NCI-H1092 (cell line): ENCODE measurements around the gene IFNL2.
"Not testable (repeated sequence)": the region's sequence is repeated elsewhere in the genome, so short reads cannot be mapped to it uniquely, and the experiment has no call there.

Experiments
- DNase-seq: peaks from one replicate; lab custom pipeline; 2025; lab: John Stamatoyannopoulos, UW

IFNL2 gene

GRCh38 chr19:39268085-39268484 lies at the start of gene IFNL2:
Gene IFNL2 (plus strand): TSS chr19:39268396. CDS start chr19:39268569, 173 bp downstream.
- not testable (repeated sequence) for DNase-seq

GRCh38 chr19:39219108-39219507 lies 49.1 kb upstream of the IFNL2 start:
- DNase-seq = not testable (repeated sequence)

DNA sequence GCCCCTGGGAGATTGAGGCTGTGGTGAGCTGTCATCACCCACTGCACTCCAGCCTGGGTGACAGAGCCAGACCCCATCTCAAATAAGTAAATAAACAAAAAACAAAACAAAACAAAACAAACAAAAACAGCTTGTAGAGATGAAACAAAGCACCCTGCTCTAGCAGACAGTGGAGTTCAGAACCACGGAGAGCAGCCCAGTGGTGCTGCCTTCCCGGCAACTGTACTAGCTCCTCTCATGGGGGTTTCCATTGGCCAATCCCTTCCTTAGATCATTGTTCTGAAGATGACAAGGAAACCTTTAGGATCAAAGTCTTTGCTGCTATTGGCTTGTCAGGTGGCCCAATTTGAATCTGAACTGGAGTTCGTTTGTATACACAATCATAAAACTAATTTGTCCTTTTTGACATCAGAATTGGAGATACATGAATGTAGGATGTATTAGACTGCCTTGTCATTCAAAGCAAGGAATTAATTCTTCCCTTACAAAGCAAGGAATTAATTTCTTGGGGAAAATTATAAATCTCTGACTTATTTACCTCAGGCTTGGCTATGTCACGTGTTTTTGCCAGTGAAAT lies 44.4 kb upstream of the IFNL2 start:
- no peak for DNase-seq

- DNase-seq = no peak
These were observed 43.3 kb upstream of the IFNL2 start for GRCh38 chr19:39224910-39225309.

- DNase-seq = no peak
These were observed 38.0 kb upstream of the IFNL2 start for GRCh38 chr19:39230096-39230764.

- no peak for DNase-seq
These were observed 35.5 kb upstream of the IFNL2 start for GRCh38 chr19:39232708-39233107.

GRCh38 chr19:39236527-39236926 lies 31.7 kb upstream of the IFNL2 start:
- DNase-seq = no peak

- DNase-seq = no peak
These were observed 30.7 kb upstream of the IFNL2 start for GRCh38 chr19:39237200-39238184.

DNA sequence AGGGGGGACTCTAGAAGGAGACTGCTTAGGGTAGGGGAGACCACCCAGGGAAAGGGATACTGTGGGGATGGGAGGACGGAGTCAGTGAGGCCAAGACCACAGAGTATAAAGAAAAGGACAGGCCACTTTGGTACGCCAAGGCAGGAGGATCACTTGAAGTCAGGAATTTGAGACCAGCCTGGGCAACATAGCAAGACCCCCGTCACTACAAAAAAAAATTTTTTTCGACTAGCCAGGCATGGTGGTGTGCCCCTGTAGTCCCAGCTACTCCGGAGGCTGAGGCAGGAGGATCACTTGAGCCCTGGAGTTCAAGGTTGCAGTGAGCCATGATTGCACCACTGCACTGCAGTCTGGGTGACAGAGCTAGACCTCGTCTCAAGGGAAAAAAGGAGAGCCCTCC lies 30.0 kb upstream of the IFNL2 start:
- no peak for DNase-seq

DNA sequence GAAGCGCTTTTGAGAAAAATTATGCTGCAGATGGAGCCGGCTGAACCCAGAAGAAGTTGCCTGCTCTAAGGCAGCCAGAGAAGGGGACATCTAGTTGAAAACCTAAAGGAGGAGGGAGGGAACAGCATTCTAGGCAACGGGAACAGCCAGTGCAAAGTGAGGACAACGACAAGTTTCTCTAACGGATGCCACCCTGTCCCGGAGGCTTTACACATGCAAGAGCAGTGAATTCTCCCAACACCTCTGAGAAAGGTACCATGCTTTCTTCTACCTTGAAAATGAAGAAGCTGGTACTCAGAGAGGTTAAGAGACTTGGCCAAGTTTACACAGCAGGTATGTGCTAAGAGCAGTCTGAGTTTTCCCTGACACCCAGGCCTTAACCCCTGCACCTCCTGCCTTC lies 29.3 kb upstream of the IFNL2 start:
- DNase-seq = no peak

DNA sequence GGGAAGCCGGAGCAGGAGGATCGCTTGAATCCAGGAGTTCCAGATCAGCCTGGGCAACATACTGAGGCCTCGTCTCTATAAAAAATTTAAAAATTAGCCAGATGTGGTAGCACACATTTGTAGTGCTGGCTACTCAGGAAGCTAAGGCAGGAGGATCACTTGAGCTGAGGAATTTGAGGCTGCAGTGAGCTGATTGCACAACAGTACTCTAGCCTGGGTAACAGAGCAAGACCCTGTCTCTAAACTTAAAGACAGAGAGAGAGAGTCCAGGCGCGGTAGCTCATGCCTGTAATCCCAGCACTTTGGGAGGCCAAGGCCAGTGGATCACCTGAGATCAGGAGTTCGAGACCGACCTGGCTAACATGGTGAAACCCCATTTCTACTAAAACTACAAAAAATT lies 27.8 kb upstream of the IFNL2 start:
- no peak for DNase-seq

DNA sequence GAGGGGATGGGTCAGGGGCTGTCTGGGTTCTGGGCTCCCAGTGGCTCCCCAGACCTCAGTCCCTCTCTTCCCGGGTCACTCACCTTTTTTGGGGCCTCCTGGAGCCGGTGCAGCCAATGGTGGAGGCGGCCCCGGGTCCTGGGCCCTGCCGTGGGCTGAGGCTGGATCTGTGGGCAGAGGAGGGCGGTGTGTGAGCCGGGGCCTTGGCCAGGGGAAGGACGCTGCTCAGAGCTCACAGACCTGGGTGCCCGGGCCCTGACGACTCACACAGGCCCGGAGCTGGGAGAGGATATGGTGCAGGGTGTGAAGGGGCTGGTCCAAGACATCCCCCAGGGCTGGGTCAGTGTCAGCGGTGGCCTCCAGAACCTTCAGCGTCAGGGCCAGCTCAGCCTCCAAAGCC lies 24.5 kb upstream of the IFNL2 start:
- DNase-seq = not testable (repeated sequence)

GRCh38 chr19:39244410-39245100 lies 23.6 kb upstream of the IFNL2 start, which contains the start of gene IFNL3:
Gene IFNL3 (minus strand): TSS chr19:39245006. CDS start chr19:39244967, 39 bp downstream.
- not testable (repeated sequence) for DNase-seq

DNA sequence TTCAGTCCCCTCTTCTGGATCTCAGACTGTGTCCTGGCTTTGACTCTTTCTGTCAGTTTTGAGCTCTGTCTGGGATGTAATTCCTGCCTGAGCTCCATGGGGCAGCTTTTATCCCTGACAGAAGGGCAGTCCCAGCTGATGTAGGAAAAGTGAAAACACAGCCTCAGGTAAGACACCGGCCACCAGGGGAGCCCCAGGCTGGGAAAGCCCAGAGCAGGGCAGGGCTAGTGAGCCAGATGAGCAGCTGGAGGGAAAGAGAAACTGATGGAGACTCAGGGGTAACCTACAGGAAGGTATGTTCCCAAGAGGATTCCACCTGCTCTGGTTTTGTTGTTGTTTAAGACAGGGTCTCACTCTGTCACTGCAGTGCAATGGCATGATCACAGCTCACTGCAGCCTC lies 23.0 kb upstream of the IFNL2 start:
- DNase-seq = not testable (repeated sequence)

- DNase-seq = no peak
These were observed 21.1 kb upstream of the IFNL2 start for GRCh38 chr19:39246951-39247669.

DNA sequence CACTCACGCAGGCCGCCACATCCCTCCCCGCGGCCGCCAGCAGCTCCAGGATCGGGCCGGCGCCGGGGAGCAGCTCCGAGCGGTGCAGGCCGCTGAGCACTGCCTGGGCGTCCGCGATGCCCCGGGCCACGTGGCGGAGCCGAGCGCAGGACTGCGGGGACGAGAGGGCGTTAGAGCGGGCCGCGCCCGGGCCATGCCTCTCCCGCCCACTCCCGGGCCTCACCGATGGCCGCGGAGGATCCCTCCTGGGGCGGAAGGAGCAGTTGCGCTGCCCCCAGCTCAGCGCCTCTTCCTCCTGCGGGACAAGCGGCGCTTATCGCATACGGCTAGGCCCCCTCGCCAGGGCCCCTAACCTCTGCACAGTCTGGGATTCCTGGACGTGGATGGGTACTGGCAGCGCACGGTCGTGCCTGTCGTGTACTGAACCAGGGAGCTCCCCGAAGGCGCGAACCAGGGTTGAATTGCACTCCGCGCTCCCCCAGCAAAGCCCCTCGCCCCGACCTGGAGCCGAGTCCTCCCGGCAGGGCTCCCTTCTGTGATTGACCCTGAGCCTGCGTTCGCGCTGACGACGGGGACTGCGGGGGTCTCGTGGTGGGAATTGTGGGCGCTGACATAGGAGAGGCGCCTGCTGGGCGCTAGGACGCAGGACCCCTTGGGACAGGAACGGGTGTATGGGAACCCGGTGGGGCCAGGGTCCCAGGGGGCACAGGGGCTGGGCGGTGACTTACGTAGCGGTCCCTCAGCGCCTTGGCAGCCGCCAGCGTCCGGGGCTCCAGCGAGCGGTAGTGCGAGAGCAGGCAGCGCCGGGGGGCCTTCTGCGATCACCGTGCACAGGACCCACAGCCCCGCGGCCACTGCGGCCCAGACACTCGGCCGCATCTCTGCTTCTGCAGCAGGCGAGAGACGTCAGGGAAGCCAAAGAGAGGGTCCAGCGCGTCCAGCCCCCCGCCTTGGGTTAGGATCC lies 20.2 kb upstream of the IFNL2 start:
- DNase-seq = no peak

DNA sequence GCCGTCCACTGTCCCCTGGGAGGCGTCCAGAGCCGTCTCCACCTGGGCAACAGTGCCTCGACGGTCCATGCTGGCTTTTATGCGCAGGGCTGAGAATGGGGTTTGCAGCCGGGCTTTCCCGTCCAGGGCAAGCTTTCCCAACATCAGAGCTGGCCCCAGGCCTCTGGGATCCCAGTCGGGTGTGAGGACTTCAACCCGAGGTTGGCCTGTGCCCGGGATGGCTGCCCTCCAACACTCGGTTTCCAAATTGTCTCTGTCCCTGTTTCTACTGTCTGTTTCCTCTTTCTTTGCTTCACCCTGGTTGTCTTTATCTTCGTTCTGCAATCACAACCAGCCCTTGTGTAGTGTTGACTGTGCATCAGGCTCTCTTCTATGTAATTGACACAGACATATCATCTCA lies 19.4 kb upstream of the IFNL2 start, which contains the start of gene IFNL4:
IFNL4 (minus strand) TSS at position 51 of the 400 bp plus-strand sequence.
- DNase-seq = no peak

DNA sequence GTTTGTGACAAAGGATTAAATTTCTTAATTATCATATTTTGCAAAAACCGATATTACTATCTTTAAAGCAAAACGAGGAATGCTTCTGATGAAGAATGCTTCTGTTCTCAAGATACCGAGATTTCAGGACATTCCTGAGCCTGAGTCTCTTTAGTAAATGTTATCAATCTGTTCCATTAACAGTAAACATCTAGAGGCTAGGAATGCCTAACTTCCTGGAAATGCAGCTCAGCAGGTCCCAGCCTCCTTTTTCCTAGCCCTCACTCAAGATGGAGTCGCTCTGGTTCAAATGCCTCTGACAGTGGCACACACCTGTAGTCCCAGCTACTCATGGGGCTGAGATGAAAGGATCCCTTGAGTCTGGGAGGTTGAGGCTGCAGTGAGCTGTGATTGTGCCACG lies 17.1 kb upstream of the IFNL2 start:
- DNase-seq = no peak

DNA sequence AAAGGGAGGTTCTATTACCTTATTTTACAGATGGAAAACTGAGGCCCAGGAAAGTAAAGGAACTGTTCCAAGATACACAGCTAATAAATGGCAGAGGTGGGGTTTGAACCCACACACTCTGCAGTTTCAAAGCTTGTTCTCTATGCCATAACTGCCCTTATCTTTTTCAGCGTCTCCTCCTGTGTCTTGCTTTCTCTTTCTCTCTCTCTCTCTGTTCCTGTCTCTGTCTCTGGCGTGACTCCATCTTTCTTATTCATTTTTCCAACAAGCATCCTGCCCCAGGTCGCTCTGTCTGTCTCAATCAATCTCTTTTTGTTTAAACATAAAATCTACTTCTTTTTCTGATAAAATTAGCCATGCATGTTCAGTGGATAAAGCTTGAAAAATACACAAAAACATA lies 16.4 kb upstream of the IFNL2 start:
- no peak for DNase-seq

DNA sequence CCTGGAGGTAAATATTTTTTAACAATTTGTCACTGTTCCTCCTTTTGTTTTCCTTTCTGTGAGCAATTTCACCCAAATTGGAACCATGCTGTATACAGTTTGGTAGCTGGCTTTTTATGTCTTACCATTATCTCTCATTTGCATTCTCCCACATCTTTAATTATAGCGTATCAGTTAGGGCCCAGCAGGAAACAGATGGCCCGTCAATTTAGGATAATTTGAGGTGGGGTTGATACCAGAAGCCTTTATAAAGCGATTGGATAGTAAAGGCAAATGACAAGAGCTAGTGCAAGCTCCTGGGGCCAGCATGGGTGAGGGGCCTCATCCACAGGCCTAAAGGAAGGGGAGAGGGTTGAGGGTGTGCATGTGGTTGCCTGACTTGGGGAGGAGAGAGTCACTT lies 15.7 kb upstream of the IFNL2 start:
- DNase-seq = no peak
